Panc1 (cell line): ENCODE data around the gene RNF4. TPM values are rescaled to one million over a fixed set of nuclear protein-coding genes. Genes with fewer than 3 reads are reported as not detected.

Experiments
- ATAC-seq: fragments of 200-7000 bp; cut with Tn5 transposase; 2 replicates; pipeline ENCODE4 v1.9.1; 2020; ENCODE audit warnings: mild to moderate bottlenecking, moderate library complexity
- BruUV-seq: library from RNA; stranded (reverse); fragments of 400-500 nt; replicated peaks from 2 replicates; lab custom pipeline; 2021; lab: Mats Ljungman, UMichigan
- CTCF ChIA-PET: fragments of 300-600 bp; sonication (Branson Sonifier 250); formaldehyde crosslinking; loops from one replicate; lab custom pipeline; 2022; ENCODE audit warnings: antibody characterized with exemption; lab: Charles Lee
- POLR2A ChIA-PET: fragments of 300-600 bp; sonication (Branson Sonifier 250); formaldehyde crosslinking; loops from one replicate; lab custom pipeline; 2022; ENCODE audit warnings: antibody characterized with exemption; lab: Charles Lee
- DNase-seq: peaks from one replicate; pipeline ENCODE4 v3.0.0-alpha.2; 2010; ENCODE audit warnings: low read depth, low spot score
- H3K27ac ChIP-seq: 2 replicates; pipeline ENCODE4 v1.5.1; 2011; ENCODE audit warnings: mild to moderate bottlenecking, low read length, inconsistent platforms
- H3K27me3 ChIP-seq: fragments of 200-500 bp; sonication (Bioruptor generic); 2 replicates; pipeline ENCODE4 v1.6.0; 2014; ENCODE audit warnings: low read length, inconsistent platforms; ENCODE audit not compliant: control insufficient read depth, insufficient read depth
- H3K36me3 ChIP-seq: fragments of 200-500 bp; sonication (Bioruptor generic); 2 replicates; pipeline ENCODE4 v1.5.1; 2014; ENCODE audit warnings: inconsistent platforms, mild to moderate bottlenecking, low read length, moderate library complexity; ENCODE audit not compliant: control insufficient read depth, insufficient read depth
- H3K4me1 ChIP-seq: 2 replicates; pipeline ENCODE4 v1.5.1; 2011; ENCODE audit warnings: inconsistent platforms, mild to moderate bottlenecking, low read length, moderate library complexity; ENCODE audit not compliant: control insufficient read depth, insufficient read depth
- H3K4me3 ChIP-seq, 2 experiments: 2 replicates each; pipeline ENCODE4 v1.5.1; 2011 to 2012; ENCODE audit warnings: low read depth in 2 of 2, low read length in 2 of 2, mild to moderate bottlenecking in 2 of 2, inconsistent platforms in 1 of 2, moderate library complexity in 1 of 2
- H3K9me3 ChIP-seq: fragments of 200-500 bp; sonication (Bioruptor generic); 2 replicates; pipeline ENCODE4 v1.5.1; 2014; ENCODE audit warnings: low read depth, mild to moderate bottlenecking, inconsistent platforms, low read length, moderate library complexity; ENCODE audit not compliant: control insufficient read depth, insufficient read depth
- CTCF ChIP-seq: fragments of 450-650 bp; IDR thresholded peaks from 2 replicates; pipeline ENCODE4 v1.5.1; 2017; ENCODE audit warnings: mild to moderate bottlenecking
- POLR2AphosphoS5 ChIP-seq: IDR thresholded peaks from 2 replicates; pipeline ENCODE4 v1.6.1; 2012; ENCODE audit warnings: mild to moderate bottlenecking, low read depth, low read length, moderate library complexity
- REST ChIP-seq, 2 experiments: IDR thresholded peaks; 2 replicates each; pipeline ENCODE4 v1.6.1; 2011 to 2012; ENCODE audit warnings: low read depth in 2 of 2, control low read depth in 1 of 2, low read length in 1 of 2, mild to moderate bottlenecking in 1 of 2, moderate library complexity in 1 of 2; ENCODE audit not compliant: insufficient read depth in 1 of 2
- SIN3A ChIP-seq: IDR thresholded peaks from 2 replicates; pipeline ENCODE4 v1.6.1; 2012; ENCODE audit warnings: low read depth, mild to moderate bottlenecking, low read length, moderate library complexity, borderline replicate concordance; ENCODE audit not compliant: insufficient read depth
- TCF7L2 ChIP-seq: IDR thresholded peaks from 2 replicates; pipeline ENCODE4 v1.6.1; 2011; ENCODE audit warnings: mild to moderate bottlenecking, low read depth, low read length, inconsistent platforms
- in situ Hi-C: cut with HindIII; loops from 2 replicates; pipeline ENCODE4 v1.10.0; 2016; ENCODE audit warnings: low sequenced_read_pairs, low pct_unique_long_range_greater_than_20kb
- intact Hi-C: fragments of 100-400 bp; cut with micrococcal nuclease; formaldehyde crosslinking; loops from one replicate; pipeline ENCODE4 v1.10.0; 2022; ENCODE audit not compliant: unreplicated experiment
- total RNA-seq: library from RNA; stranded (reverse); gene quantifications from one replicate; pipeline ENCODE4 v1.2.1, GENCODE V29; 2021; ENCODE audit not compliant: unreplicated experiment

RNF4 gene
- total RNA-seq, 1 experiment from 2014 or later, result 55.0 TPM

GRCh38 chr4:2503809-2504208 is 34.9 kb downstream of the RNF4 start:
- H3K4me1 ChIP-seq, result no peaks in the 10 kb centered on the region
- in situ Hi-C loops, result no loop called here
- no peak for TF ChIP-seq POLR2AphosphoS5
- no peak for TF ChIP-seq SIN3A
- TF ChIP-seq TCF7L2, result no peak
- TF ChIP-seq REST (IDR thresholded peaks at IDR 0.05; ENCODE audit: insufficient read depth in 1 of 2, low read depth in 2 of 2, low read length in 1 of 2), result no peak
- TF ChIP-seq CTCF, result no peak
- intact Hi-C loops, result no loop called here
- no peak for DNase-seq
- peaks cover 9% of the 10 kb centered on the region for H3K36me3 ChIP-seq
- no TSS peak for BruUV-seq
- H3K4me3 ChIP-seq, result no peak overlapping the region
- no peaks in the 10 kb centered on the region for H3K27me3 ChIP-seq
- ATAC-seq, result no peak
- ChIA-PET CTCF (no interaction called here), POLR2A (no interaction called here)
- no peaks in the 10 kb centered on the region for H3K9me3 ChIP-seq
- no peak overlapping the region for H3K27ac ChIP-seq

GRCh38 chr4:2507259-2507658 is 38.4 kb downstream of the RNF4 start:
- Histone ChIP-seq H3K4me1 (no peaks in the 10 kb centered on the region), H3K4me3 (no peak overlapping the region), H3K36me3 (no peaks in the 10 kb centered on the region; the same call in 1 of the 2 replicates), H3K27ac (no peak overlapping the region), H3K9me3 (no peaks in the 10 kb centered on the region), H3K27me3 (no peaks in the 10 kb centered on the region)
- intact Hi-C loops (no loop called here), in situ Hi-C loops (no loop called here)
- no peak for ATAC-seq
- TF ChIP-seq REST (IDR thresholded peaks at IDR 0.05; ENCODE audit: insufficient read depth in 1 of 2, low read depth in 2 of 2, low read length in 1 of 2) (no peak), CTCF (no peak), TCF7L2 (no peak), SIN3A (no peak), POLR2AphosphoS5 (no peak)
- ChIA-PET POLR2A (no interaction called here), CTCF (no interaction called here)
- DNase-seq, result no peak
- no TSS peak for BruUV-seq
